Ovary (tissue), 9 donors: ENCODE data around the gene KDM1A. TPM values are rescaled to one million over a fixed set of nuclear protein-coding genes. Genes with fewer than 3 reads are reported as not detected.

ENCODE experiments used
- DNase-seq, 5 donors: peaks; one replicate each; pipeline ENCODE4 v3.0.0-alpha.2; 2019 to 2020
- H3K27ac ChIP-seq, 2 donors: fragments of 200-600 bp; one replicate each; pipeline versions ENCODE4 v1.5.1 to v1.8.0; 2019 to 2022
- H3K27me3 ChIP-seq: fragments of 200-600 bp; one replicate; pipeline ENCODE4 v1.8.0; 2022
- H3K36me3 ChIP-seq: fragments of 200-600 bp; sonication (generic); one replicate; pipeline ENCODE4 v1.5.1; 2019
- H3K4me1 ChIP-seq: one replicate; pipeline ENCODE4 v1.8.1; 2013; ENCODE audit warnings: mild to moderate bottlenecking, moderate library complexity; ENCODE audit not compliant: insufficient read depth
- H3K4me3 ChIP-seq: fragments of 200-600 bp; sonication (generic); one replicate; pipeline ENCODE4 v1.5.1; 2017
- H3K9me3 ChIP-seq, 2 donors: fragments of 200-600 bp in 1 of 2; sonication (generic) in 1 of 2; one replicate each; pipeline versions ENCODE4 v1.5.1 to v1.8.1; 2013 to 2019; ENCODE audit warnings: mild to moderate bottlenecking in 1 of 2, moderate library complexity in 1 of 2
- CTCF ChIP-seq, 3 donors: fragments of 450-650 bp in 2 of 3; fragments of 200-600 bp in 1 of 3; IDR thresholded peaks; one replicate each; pipeline versions ENCODE4 v1.5.1 to v1.8.0; 2016 to 2022; ENCODE audit warnings: antibody characterized with exemption in 3 of 3, mild to moderate bottlenecking in 1 of 3
- EP300 ChIP-seq: sonication (generic); formaldehyde crosslinking; IDR thresholded peaks from one replicate; pipeline ENCODE4 v1.6.1; 2017; ENCODE audit warnings: antibody characterized with exemption
- POLR2A ChIP-seq: fragments of 450-650 bp; IDR thresholded peaks from one replicate; pipeline ENCODE4 v1.6.1; 2017; ENCODE audit warnings: antibody characterized with exemption, mild to moderate bottlenecking, moderate library complexity
- WGBS, 3 donors: extraction: QIAGEN DNeasy Blood & Tissue Kit in 1 of 3; methylation state at CpG; one replicate each; pipeline versions ENCODE4 v1.1.5 to v1.1.7; 2013 to 2017; 5-methylcytosine and 5-hydroxymethylcytosine counted together
- intact Hi-C, 4 donors: fragments of 100-400 bp; cut with DNase I; formaldehyde crosslinking; loops; one replicate each; pipeline versions ENCODE4 v1.11.0 to v1.15.1; 2022 to 2023
- polyA plus RNA-seq, 2 donors: library from polyadenylated mRNA; stranded (reverse); fragments of 200-250 nt in 1 of 2; fragments of 350-450 nt in 1 of 2; fragmentation: Illumina TruSeq in 1 of 2; extraction: RNeasy Lipid Tissue Mini Kit (QIAGEN cat#74804) in 1 of 2; gene quantifications; one replicate each; pipeline ENCODE4 v1.2.3, GENCODE V29; 2013 to 2014
- total RNA-seq, 7 donors: library from RNA; depleted of rRNA in 2 of 7; stranded (reverse); fragments of >200 nt in 2 of 7; fragmentation: NEBNext Ultra II Directional in 3 of 7; extraction: Animal tissue kit (Norgen Biotek cat#: 25700) in 3 of 7; gene quantifications; one replicate each; pipeline versions ENCODE4 v1.1.0 to v1.2.4, GENCODE V29; 2016 to 2023
- donor health status: DM: no; HTN: no; CAD: no; lungs with moderate emphysema.
- donor health status: DM: no; HTN: no; CAD: no.
- donor health status: Bipolar disorder and iron deficiency.
- donor health status: DM: yes; HTN: yes; CAD: no.
- donor health status: DM: no; HTN: no; CAD: no.
- donor health status: DM: yes; HTN: yes; CAD: no.

The KDM1A gene
- total and polyA plus RNA-seq, 9 donors = 45.7 to 76.1 (median 65.7) TPM

- Histone ChIP-seq H3K4me1 (peaks cover 14% of the 10 kb centered on the region), H3K36me3 (no peaks in the 10 kb centered on the region), H3K27ac (no peak overlapping the region), H3K27me3 (no peaks in the 10 kb centered on the region), H3K9me3 (no peaks in the 10 kb centered on the region), H3K4me3 (no peak overlapping the region)
- intact Hi-C loops = loop anchor here (2.0 to 10.0 kb wide), 3 partner anchors 86 to 536 kb away; no protein-coding TSS in a partner anchor
- 96 to 99% (median 97%) methylated on average over 1 of the region's 1 CpG for WGBS, 3 donors
- TF ChIP-seq CTCF (IDR thresholded peaks at IDR 0.05) (no peak), EP300 (no peak), POLR2A (no peak)
- no peak for DNase-seq
Observed at GRCh38 chr1:23099171-23099536, 79.9 kb downstream of the KDM1A start.

GRCh38 chr1:23100074-23100748 lies 80.9 kb downstream of the KDM1A start:
- Histone ChIP-seq H3K4me3 (no peak overlapping the region), H3K27me3 (no peaks in the 10 kb centered on the region), H3K27ac (peak overlapping the region in 1 of 2 donors; percentile 22), H3K36me3 (no peaks in the 10 kb centered on the region), H3K4me1 (peaks cover 14% of the 10 kb centered on the region), H3K9me3 (no peaks in the 10 kb centered on the region)
- peak in 1 of 5 donors; percentile 43 for DNase-seq
- WGBS, 3 donors = 28 to 43% (median 33%) methylated on average over 3 of the region's 3 CpGs
- TF ChIP-seq CTCF (IDR thresholded peaks at IDR 0.05) = peak in 1 of 3 donors; percentile 11
- no peak for TF ChIP-seq EP300
- intact Hi-C loops = no loop called here

GRCh38 chr1:23101101-23101827 lies 82.0 kb downstream of the KDM1A start:
- 74 to 83% (median 76%) methylated on average over 3 of the region's 3 CpGs for WGBS, 3 donors
- DNase-seq = no peak
- H3K9me3 ChIP-seq = no peaks in the 10 kb centered on the region
- intact Hi-C loops = no loop called here
- peaks cover 14% of the 10 kb centered on the region for H3K4me1 ChIP-seq
- no peak overlapping the region for H3K4me3 ChIP-seq
- H3K27me3 ChIP-seq = no peaks in the 10 kb centered on the region
- no peak overlapping the region for H3K27ac ChIP-seq
- no peak for TF ChIP-seq EP300
- no peaks in the 10 kb centered on the region for H3K36me3 ChIP-seq

- Histone ChIP-seq H3K4me3 (no peak overlapping the region), H3K36me3 (no peaks in the 10 kb centered on the region), H3K9me3 (no peaks in the 10 kb centered on the region), H3K27me3 (no peaks in the 10 kb centered on the region), H3K4me1 (peaks cover 14% of the 10 kb centered on the region), H3K27ac (peak overlapping the region in 1 of 2 donors; percentile 58)
- TF ChIP-seq CTCF (IDR thresholded peaks at IDR 0.05) = no peak
- TF ChIP-seq EP300 = no peak
- TF ChIP-seq POLR2A = no peak
- intact Hi-C loops = no loop called here
- WGBS, 3 donors = 75 to 83% (median 78%) methylated on average over 2 of the region's 2 CpGs
- no peak for DNase-seq
Observed at GRCh38 chr1:23101887-23102286, 82.6 kb downstream of the KDM1A start.

GRCh38 chr1:23102289-23102688 lies 83.0 kb downstream of the KDM1A start:
- Histone ChIP-seq H3K36me3 (no peaks in the 10 kb centered on the region), H3K9me3 (no peaks in the 10 kb centered on the region), H3K4me1 (peaks cover 14% of the 10 kb centered on the region), H3K4me3 (no peak overlapping the region), H3K27ac (peak overlapping the region in 1 of 2 donors; percentile 58), H3K27me3 (no peaks in the 10 kb centered on the region)
- intact Hi-C loops = no loop called here
- 7 to 21% (median 10%) methylated on average over 1 of the region's 1 CpG for WGBS, 3 donors
- TF ChIP-seq EP300 (no peak), POLR2A (no peak), CTCF (IDR thresholded peaks at IDR 0.05) (no peak)
- DNase-seq = no peak
